ENCODE measurements around the gene RAB1A.
A peak's percentile ranks its signal among the peaks of the same experiment; 100 is the strongest.
"Not testable (repeated sequence)": the region's sequence is repeated elsewhere in the genome, so short reads cannot be mapped to it uniquely, and the experiment has no call there.

The RAB1A gene

GRCh38 chr2:65129826-65130663 lies at the start of gene RAB1A:
Gene RAB1A, minus strand, starts transcription at chr2:65130106. Its CDS starts 191 bp downstream, at chr2:65129915.
- peak; percentile 99 for DNase-seq (ENCODE audit: low spot score)

GRCh38 chr2:65177751-65178442 lies 48.0 kb upstream of the RAB1A start:
- no peak for DNase-seq (ENCODE audit: low spot score)

- DNase-seq (ENCODE audit: low spot score), result no peak
Measured at GRCh38 chr2:65175894-65176530, 46.1 kb upstream of the RAB1A start.

- DNase-seq (ENCODE audit: low spot score), result not testable (repeated sequence)
Measured at GRCh38 chr2:65174031-65174430, 44.1 kb upstream of the RAB1A start.

GRCh38 chr2:65172994-65173790 lies 43.3 kb upstream of the RAB1A start:
- DNase-seq (ENCODE audit: low spot score), result no peak

GRCh38 chr2:65170611-65171477 lies 40.9 kb upstream of the RAB1A start:
- not testable (repeated sequence) for DNase-seq (ENCODE audit: low spot score)

GRCh38 chr2:65169760-65170136 lies 39.8 kb upstream of the RAB1A start:
- no peak for DNase-seq (ENCODE audit: low spot score)

- DNase-seq (ENCODE audit: low spot score), result no peak
Measured at GRCh38 chr2:65165558-65165957, 35.7 kb upstream of the RAB1A start.

GRCh38 chr2:65164426-65164891 lies 34.6 kb upstream of the RAB1A start:
- no peak for DNase-seq (ENCODE audit: low spot score)

- DNase-seq (ENCODE audit: low spot score), result no peak
Measured at GRCh38 chr2:65161551-65162100, 31.7 kb upstream of the RAB1A start.

- DNase-seq (ENCODE audit: low spot score), result no peak
Measured at GRCh38 chr2:65159906-65160305, 30.0 kb upstream of the RAB1A start.

GRCh38 chr2:65159261-65159660 lies 29.4 kb upstream of the RAB1A start:
- no peak for DNase-seq (ENCODE audit: low spot score)

- DNase-seq (ENCODE audit: low spot score), result no peak
Measured at GRCh38 chr2:65158557-65158956, 28.7 kb upstream of the RAB1A start.

GRCh38 chr2:65157856-65158255 lies 27.9 kb upstream of the RAB1A start:
- DNase-seq (ENCODE audit: low spot score), result not testable (repeated sequence)

GRCh38 chr2:65156041-65156440 lies 26.1 kb upstream of the RAB1A start:
- no peak for DNase-seq (ENCODE audit: low spot score)

GRCh38 chr2:65153515-65153914 lies 23.6 kb upstream of the RAB1A start:
- no peak for DNase-seq (ENCODE audit: low spot score)

- DNase-seq (ENCODE audit: low spot score), result no peak
Measured at GRCh38 chr2:65146078-65146477, 16.2 kb upstream of the RAB1A start.

GRCh38 chr2:65144571-65144970 lies 14.7 kb upstream of the RAB1A start:
- no peak for DNase-seq (ENCODE audit: low spot score)

- DNase-seq (ENCODE audit: low spot score), result peak; percentile 12
Measured at GRCh38 chr2:65142515-65142914, 12.6 kb upstream of the RAB1A start.

- DNase-seq (ENCODE audit: low spot score), result no peak
Measured at GRCh38 chr2:65137197-65137775, 7.4 kb upstream of the RAB1A start.
